ENCODE data around the gene ADAMTS14. TPM values are rescaled to one million over a fixed set of nuclear protein-coding genes. Genes with fewer than 3 reads are reported as not detected.

The ADAMTS14 gene
- total RNA-seq, 1 donor from 2014 or later: 2.1 TPM

GRCh38 chr10:70674560-70675495 is 2.5 kb downstream of the ADAMTS14 start:
- DNase-seq (ENCODE audit: low spot score): no peak

DNA sequence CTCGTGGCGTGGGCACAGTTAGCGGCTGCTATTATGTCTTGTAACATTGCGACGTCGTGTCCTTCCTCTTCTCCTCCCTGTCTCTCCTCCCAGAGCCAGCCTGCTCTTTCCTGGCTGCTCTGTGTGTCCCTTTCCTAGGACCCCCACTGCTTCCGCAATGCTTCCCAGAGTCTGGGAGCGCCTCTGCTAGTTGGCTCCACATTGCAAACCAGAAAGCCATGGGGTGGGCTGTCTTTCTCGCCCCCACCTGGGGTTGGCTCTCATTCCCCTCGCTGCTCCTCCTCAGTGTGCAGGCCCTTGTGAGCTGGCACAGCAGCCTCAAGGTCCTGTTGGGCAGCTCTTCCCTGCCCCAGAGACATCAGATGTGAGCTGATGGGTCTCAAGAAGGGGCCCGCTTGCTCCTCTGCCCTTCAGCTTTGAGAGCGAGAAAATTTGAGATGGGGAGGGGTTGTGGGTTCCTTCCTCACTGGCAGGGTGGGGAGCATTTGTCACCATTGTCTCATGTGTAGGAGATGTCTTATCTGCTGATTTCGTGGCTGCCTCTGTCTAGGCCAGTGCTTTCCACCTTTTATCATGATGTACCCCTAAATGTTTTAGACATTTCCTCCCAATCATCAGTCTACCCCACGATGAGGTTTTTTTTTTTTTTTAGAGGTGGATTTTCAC is 3.3 kb downstream of the ADAMTS14 start:
- DNase-seq (ENCODE audit: low spot score): no peak

- DNase-seq (ENCODE audit: low spot score): no peak
Observed at GRCh38 chr10:70676511-70676910, 4.2 kb downstream of the ADAMTS14 start.

- no peak for DNase-seq (ENCODE audit: low spot score)
Observed at GRCh38 chr10:70677016-70677415, 4.7 kb downstream of the ADAMTS14 start.

DNA sequence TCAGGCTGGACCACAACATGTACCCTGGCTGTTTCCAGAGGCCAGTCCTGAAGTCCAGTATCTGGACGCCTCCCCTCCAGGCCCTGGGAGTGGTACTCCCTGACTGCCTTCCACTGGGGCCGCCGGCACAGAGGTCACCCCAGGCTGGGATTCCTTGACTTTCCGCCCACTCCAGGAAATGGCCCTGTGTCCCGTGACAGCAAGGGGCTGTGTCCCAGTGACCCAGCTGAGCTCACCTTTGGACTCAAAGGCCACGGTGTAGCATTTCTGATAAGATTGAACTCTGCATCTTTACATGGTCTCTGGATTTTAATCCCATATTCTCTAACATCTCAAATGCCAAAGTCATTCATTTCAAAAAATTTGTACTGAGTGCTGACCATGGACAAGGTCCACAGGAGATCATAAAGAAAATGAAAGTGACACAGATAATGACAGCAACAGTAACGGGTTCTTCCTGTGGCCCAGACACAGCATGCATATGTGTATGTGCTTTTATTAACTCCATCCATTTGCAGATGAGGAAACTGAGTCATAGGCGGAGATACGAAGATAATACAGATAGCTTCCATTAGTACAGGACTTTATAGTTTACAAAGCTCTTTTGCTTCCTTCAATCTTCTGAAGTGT is 5.4 kb downstream of the ADAMTS14 start:
- no peak for DNase-seq (ENCODE audit: low spot score)

DNA sequence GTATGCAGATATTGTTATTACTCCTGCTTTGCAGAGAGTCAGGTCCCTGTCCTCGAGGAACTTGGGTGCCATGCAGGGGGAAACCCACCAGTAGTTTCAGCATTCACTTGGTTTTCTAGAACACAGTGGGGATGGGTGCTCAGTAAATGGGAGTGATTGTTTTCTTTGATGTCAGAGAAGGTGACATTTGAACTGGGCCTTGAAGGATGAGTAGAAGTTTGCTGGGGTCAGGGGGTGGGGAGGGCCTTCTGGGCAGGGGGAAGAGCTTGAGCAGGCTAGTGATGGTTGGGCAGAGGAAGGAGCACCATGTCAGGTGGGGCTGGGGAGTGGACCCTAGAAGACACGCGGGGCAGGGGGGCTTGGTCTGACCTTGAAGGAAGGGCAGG is 5.9 kb downstream of the ADAMTS14 start:
- DNase-seq (ENCODE audit: low spot score): no peak

DNA sequence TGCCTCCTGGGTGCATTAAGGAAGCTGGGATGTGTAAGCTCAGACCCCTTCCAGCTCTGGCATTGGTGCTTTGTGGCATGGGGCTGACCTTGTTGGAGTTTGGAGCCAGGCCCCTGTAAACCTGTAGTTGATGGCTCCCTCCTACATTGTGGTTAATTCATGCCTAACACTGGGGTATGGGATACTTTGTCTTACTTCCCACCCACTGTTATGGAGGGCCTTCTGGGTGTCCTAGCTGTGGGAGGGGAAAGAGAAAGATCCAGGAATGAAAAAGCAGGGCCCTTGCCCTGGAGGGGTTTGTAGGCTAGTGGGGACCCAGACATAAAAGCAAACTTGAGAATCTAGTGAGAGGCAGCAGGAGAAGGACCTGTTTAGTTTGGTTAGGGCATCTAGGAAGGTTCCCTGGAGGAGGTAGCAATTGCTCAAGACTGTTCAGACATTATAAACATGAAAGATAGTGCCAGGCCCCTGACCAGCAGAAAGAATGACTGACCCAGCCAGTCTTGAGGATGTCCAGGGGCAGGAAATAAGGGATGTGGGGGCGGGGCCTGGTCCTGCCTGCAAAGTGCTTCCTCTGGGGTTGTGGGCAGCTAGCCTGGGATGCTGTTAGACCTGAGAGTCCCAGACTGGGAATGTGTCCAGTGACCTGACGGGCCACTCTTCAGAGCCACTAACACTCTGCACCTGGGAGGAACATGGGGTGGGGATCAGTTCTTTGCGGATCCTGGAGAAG is 6.6 kb downstream of the ADAMTS14 start:
- no peak for DNase-seq (ENCODE audit: low spot score)

- no peak for DNase-seq (ENCODE audit: low spot score)
Observed at GRCh38 chr10:70679498-70679897, 7.2 kb downstream of the ADAMTS14 start.

GRCh38 chr10:70680899-70681730 is 8.8 kb downstream of the ADAMTS14 start:
- no peak for DNase-seq (ENCODE audit: low spot score)

- no peak for DNase-seq (ENCODE audit: low spot score)
Observed at GRCh38 chr10:70681731-70682005, 9.4 kb downstream of the ADAMTS14 start.

DNA sequence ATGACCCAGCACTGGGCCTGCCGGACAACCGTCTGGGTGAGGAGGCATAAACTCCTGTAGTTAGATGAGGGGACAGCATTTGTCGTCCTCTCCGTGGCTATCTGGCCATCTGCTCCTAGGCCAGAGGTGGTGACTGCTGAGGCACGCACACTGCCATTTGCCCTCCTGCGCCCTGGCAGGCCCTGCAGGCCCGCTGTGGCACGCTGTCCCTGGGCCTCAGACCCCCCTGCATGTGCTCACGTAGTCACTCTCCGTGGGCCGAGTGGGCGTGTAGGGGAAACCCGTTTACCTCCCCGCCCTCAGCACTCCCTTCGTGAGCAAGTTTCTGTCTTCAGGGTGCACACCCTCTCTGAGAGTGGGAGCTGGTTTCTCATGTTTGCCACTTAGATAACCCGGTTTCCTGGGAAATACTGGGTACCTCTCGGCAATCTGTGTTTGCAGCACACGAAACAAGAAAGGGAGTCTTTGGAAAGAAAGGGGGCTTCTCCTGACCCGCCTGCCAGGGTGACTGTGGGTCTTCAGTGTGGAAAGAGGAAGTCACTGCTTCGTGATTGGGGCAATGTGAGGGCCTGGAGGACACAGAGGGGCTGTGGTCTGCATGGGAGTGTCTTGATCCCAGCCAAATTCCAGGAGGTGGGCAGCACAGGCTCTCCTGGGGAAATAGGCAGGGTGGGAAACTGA is 10.8 kb downstream of the ADAMTS14 start:
- DNase-seq (ENCODE audit: low spot score): no peak

GRCh38 chr10:70683601-70683934 is 11.3 kb downstream of the ADAMTS14 start:
- DNase-seq (ENCODE audit: low spot score): no peak

- DNase-seq (ENCODE audit: low spot score): no peak
Observed at GRCh38 chr10:70683940-70684339, 11.6 kb downstream of the ADAMTS14 start.

DNA sequence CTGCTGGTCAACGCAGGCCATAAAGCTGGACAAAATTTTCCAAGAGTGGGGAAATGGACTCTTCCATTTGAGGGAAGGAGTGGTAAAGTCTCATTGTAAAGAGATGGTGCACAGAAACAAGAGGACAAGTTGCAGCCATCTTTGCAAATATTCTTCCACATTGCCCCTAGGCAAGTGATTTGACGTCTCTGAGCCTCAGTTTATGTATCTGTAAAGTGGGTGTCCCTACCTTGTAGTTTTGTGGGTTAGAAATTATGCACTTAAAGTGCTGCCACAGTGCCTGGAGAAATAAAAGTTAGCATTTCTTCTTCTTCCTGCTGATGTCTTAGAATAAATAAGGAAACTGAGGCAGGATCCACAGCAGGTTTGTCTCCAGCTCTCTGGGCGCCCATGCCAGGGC is 12.1 kb downstream of the ADAMTS14 start:
- DNase-seq (ENCODE audit: low spot score): no peak

DNA sequence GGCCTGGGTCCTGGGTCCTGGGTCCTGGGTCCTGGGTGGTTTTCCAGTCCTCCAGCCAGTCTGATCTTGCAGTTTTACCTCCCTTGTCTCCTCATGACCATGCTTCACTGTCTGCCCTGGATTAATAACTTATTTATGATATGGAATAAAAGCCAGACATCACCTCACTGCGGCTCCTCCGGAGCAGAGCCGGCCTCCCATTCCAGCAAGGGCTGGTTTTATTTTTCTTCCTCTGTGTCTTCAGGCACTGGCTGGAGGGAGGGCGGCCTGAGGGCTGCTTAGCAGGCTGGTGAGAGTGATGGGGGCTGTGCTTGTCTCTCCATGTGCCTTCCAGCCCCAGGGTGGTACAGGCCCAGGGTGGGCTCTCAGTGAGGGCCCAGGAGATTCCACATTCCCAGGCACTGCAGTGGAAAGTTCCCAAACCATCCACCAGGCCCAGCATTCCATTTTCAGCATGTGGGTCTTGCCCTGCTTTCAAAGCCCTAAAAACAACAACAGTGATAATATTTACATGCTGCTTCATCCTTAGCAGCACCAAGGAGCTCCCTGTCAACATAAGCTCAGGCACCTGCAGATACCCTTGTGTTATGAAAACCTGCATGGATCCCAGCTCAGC is 12.6 kb downstream of the ADAMTS14 start:
- no peak for DNase-seq (ENCODE audit: low spot score)

GRCh38 chr10:70685455-70685911 is 13.2 kb downstream of the ADAMTS14 start:
- DNase-seq (ENCODE audit: low spot score): no peak

DNA sequence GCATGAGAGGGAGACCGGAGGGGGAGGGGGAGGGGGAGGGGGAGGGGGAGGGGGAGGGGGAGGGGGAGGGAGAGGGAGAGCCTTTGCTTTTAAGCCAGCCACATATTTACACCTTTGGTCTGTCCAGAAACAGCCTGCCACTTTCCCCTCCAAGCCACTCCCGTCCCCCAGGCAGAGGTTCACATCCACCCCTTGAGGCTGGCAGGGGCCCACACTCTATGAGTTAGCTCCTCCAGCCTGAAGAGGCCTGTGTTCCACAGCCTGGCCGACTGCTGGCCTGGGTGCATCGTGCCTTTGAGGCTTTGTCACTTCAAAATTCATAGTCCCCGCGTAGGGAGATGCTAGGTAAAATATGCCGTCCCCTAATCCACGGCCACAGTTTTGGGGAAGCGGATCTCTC is 16.5 kb downstream of the ADAMTS14 start:
- DNase-seq (ENCODE audit: low spot score): no peak

DNA sequence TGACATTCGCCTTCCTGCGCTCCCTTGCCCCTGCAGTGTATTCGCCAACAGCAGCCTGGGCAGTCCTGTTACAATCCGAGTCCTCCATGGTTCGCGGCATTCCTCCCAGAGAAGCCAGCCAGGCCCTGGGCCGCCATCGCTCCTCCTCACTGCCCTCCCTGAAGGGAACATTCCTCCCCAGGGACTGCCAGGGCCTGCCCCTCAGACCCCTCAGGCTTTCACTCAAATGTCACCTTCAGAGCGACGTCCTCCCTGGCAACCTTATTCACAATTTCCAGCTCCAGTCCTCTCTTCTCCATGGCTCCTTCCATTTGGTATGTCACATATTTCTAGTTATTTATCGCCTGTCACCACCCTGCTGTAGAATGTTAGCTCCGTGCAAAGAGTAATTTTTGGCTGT is 17.4 kb downstream of the ADAMTS14 start:
- no peak for DNase-seq (ENCODE audit: low spot score)

GRCh38 chr10:70690589-70690988 is 18.3 kb downstream of the ADAMTS14 start:
- no peak for DNase-seq (ENCODE audit: low spot score)

GRCh38 chr10:70691611-70692010 is 19.3 kb downstream of the ADAMTS14 start:
- DNase-seq (ENCODE audit: low spot score): no peak

Data from ureter (tissue), 1 donor.